CD4-positive, CD25-positive, alpha-beta regulatory T cell (primary cell): ENCODE measurements around the gene FAF1. TPM values are rescaled to one million over a fixed set of nuclear protein-coding genes. Genes with fewer than 3 reads are reported as not detected.

Experiments
- ATAC-seq, 2 donors: fragments of 150-1000 bp; cut with Tn5 transposase; one replicate each; pipeline ENCODE4 v1.10.0; 2021; ENCODE audit warnings: low read depth in 2 of 2, moderate number of reproducible peaks in 2 of 2, moderate library complexity in 1 of 2
- DNase-seq, 3 donors: peaks; one replicate each; pipeline versions ENCODE4 v3.0.0 to v3.0.0-alpha.2; 2012 to 2022; ENCODE audit warnings: mixed read lengths in 1 of 3
- H3K27ac ChIP-seq: one replicate; pipeline ENCODE4 v1.7.0; 2013; ENCODE audit warnings: mild to moderate bottlenecking, low read length; ENCODE audit not compliant: insufficient read depth, poor library complexity, severe bottlenecking
- H3K27me3 ChIP-seq: one replicate; pipeline ENCODE4 v1.7.0; 2013; ENCODE audit warnings: low read length; ENCODE audit not compliant: control insufficient read depth, insufficient read depth
- H3K36me3 ChIP-seq: one replicate; pipeline ENCODE4 v1.7.0; 2013; ENCODE audit warnings: mild to moderate bottlenecking, low read length, moderate library complexity; ENCODE audit not compliant: control insufficient read depth, insufficient read depth
- H3K4me1 ChIP-seq: 2 replicates; pipeline ENCODE4 v1.7.0; 2013; ENCODE audit warnings: mild to moderate bottlenecking, low read length; ENCODE audit not compliant: insufficient read depth, control insufficient read depth, poor library complexity, severe bottlenecking
- H3K4me3 ChIP-seq: one replicate; pipeline ENCODE4 v1.7.0; 2013; ENCODE audit warnings: low read depth, mild to moderate bottlenecking, low read length, moderate library complexity
- H3K9me3 ChIP-seq, 2 experiments: 1 replicate in 1 of 2; 2 replicates in 1 of 2; pipeline ENCODE4 v1.7.0; 2013; ENCODE audit warnings: low read length in 2 of 2, mild to moderate bottlenecking in 1 of 2, moderate library complexity in 1 of 2; ENCODE audit not compliant: control insufficient read depth in 2 of 2
- H3K27ac Mint-ChIP-seq, 3 donors: one replicate each; pipeline ENCODE4 v1.8.0; 2020 to 2022; ENCODE audit warnings: mild to moderate bottlenecking in 3 of 3, mixed read lengths in 3 of 3, moderate library complexity in 2 of 3
- H3K27me3 Mint-ChIP-seq: one replicate; pipeline ENCODE4 v1.8.0; 2022; ENCODE audit warnings: mild to moderate bottlenecking, mixed read lengths
- H3K36me3 Mint-ChIP-seq: one replicate; pipeline ENCODE4 v1.8.0; 2020; ENCODE audit warnings: mixed read lengths
- H3K4me1 Mint-ChIP-seq, 4 donors: one replicate each; pipeline ENCODE4 v1.8.0; 2020 to 2022; ENCODE audit warnings: mixed read lengths in 4 of 4, mild to moderate bottlenecking in 1 of 4
- H3K4me3 Mint-ChIP-seq, 4 donors: one replicate each; pipeline ENCODE4 v1.8.0; 2020 to 2022; ENCODE audit warnings: mild to moderate bottlenecking in 4 of 4, mixed read lengths in 4 of 4, moderate library complexity in 3 of 4
- H3K9me3 Mint-ChIP-seq, 7 donors: one replicate each; pipeline ENCODE4 v1.8.0; 2020 to 2022; ENCODE audit warnings: mixed read lengths in 7 of 7, mild to moderate bottlenecking in 3 of 7, moderate library complexity in 2 of 7
- polyA plus RNA-seq, 4 donors: library from polyadenylated mRNA; unstranded; fragments of 300-500 nt; fragmentation: Illumina TruSeq; gene quantifications; one replicate each; pipeline ENCODE4 v1.2.3, GENCODE V29; 2021
- total RNA-seq: library from RNA; stranded (reverse); gene quantifications from one replicate; pipeline ENCODE4 v1.2.3, GENCODE V29; 2022

Gene FAF1
- total and polyA plus RNA-seq, 5 donors from 2014 or later, result 28.9 to 58.2 (median 54.3) TPM

DNA sequence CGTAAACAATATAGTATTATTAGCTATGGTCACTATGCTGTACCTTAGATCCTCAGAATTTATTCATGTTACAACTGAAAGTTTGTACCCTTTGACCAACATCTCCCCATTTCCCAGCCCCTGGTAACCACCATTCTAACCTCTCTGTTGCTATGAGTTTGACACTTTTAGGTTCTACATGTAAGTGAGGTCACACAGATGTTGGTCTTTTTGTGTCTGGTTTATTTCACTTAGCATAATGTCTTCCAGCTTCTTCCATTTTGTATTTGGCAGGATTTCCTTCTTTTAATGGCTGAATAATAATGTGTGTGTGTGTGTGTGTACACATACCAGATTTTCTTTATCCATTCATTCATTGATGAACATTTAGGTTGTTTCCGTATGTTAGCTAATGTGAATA is 139.5 kb downstream of the FAF1 start:
- Histone ChIP-seq H3K27ac (no peak overlapping the region), H3K4me1 (no peaks in the 10 kb centered on the region), H3K4me3 (no peak overlapping the region), H3K9me3 (no peaks in the 10 kb centered on the region), H3K27me3 (no peaks in the 10 kb centered on the region), H3K36me3 (no peaks in the 10 kb centered on the region)
- no peaks in the 10 kb centered on the region for H3K36me3 Mint-ChIP-seq
- DNase-seq, result no peak
- peaks cover 0 to 7% (median 1%) of the 10 kb centered on the region in 7 donors for H3K9me3 Mint-ChIP-seq
- peaks cover 8 to 21% (median 12%) of the 10 kb centered on the region in 4 donors for H3K4me1 Mint-ChIP-seq
- no peak for ATAC-seq
- H3K4me3 Mint-ChIP-seq, result no peak overlapping the region
- H3K27me3 Mint-ChIP-seq, result no peaks in the 10 kb centered on the region
- H3K27ac Mint-ChIP-seq, result no peak overlapping the region

DNA sequence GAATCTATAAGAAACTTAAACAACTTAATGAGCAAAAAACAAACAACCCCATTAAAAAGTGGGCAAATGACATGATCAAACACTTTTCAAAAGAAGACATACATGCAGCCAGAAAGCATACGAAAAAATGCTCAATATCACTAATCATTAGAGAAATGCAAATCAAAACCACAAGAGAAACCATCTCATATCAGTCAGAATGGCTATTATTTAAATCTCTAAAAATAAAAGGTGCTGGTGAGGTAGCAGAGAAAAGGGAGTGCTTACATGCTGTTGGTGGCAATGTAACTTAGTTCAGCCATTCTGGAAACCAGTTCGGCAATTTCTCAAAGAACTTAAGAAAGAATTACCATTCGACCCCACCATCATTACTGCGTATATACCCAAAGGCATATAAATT is 147.7 kb downstream of the FAF1 start:
- peaks cover 11% of the 10 kb centered on the region for H3K36me3 Mint-ChIP-seq
- H3K27me3 Mint-ChIP-seq, result no peaks in the 10 kb centered on the region
- Histone ChIP-seq H3K4me3 (no peak overlapping the region), H3K9me3 (peaks cover 13 to 19% of the 10 kb centered on the region in 2 experiments), H3K27me3 (no peaks in the 10 kb centered on the region), H3K4me1 (no peaks in the 10 kb centered on the region), H3K36me3 (no peaks in the 10 kb centered on the region), H3K27ac (no peak overlapping the region)
- ATAC-seq (no peak), DNase-seq (no peak)
- no peak overlapping the region for H3K4me3 Mint-ChIP-seq
- H3K4me1 Mint-ChIP-seq, result peaks cover 12 to 52% (median 29%) of the 10 kb centered on the region in 4 donors
- H3K27ac Mint-ChIP-seq, result no peak overlapping the region
- H3K9me3 Mint-ChIP-seq, result peaks cover 0 to 33% (median 5%) of the 10 kb centered on the region in 7 donors

DNA sequence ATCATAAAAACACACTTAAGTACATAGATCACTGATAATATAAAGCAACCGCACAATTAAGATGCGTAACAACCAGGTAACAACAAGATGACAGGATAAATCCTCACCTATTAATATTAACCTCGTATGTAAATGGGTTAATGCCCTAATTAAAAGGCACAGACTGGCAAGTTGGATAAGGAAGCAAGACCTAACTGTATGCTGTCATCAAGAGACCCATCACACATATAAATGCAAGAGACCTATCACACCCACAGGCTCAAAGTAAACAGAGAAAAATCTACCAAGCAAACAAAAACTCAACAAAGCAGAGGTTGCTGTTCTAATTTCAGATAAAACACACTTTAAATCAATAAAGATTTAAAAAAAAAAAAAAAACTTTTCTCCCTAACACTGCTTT is 151.8 kb downstream of the FAF1 start:
- DNase-seq (no peak), ATAC-seq (no peak)
- H3K27ac ChIP-seq, result no peak overlapping the region
- no peak overlapping the region for H3K4me3 ChIP-seq
- Mint-ChIP-seq H3K36me3 (peaks cover 17% of the 10 kb centered on the region), H3K27ac (no peak overlapping the region), H3K9me3 (peaks cover 0 to 36% (median 11%) of the 10 kb centered on the region in 7 donors), H3K4me3 (no peak overlapping the region), H3K4me1 (peaks cover 10 to 59% (median 42%) of the 10 kb centered on the region in 4 donors), H3K27me3 (no peaks in the 10 kb centered on the region)
- no peaks in the 10 kb centered on the region for H3K4me1 ChIP-seq
- no peaks in the 10 kb centered on the region for H3K27me3 ChIP-seq
- H3K36me3 ChIP-seq, result no peaks in the 10 kb centered on the region
- peaks cover 14 to 21% of the 10 kb centered on the region in 2 experiments for H3K9me3 ChIP-seq

DNA sequence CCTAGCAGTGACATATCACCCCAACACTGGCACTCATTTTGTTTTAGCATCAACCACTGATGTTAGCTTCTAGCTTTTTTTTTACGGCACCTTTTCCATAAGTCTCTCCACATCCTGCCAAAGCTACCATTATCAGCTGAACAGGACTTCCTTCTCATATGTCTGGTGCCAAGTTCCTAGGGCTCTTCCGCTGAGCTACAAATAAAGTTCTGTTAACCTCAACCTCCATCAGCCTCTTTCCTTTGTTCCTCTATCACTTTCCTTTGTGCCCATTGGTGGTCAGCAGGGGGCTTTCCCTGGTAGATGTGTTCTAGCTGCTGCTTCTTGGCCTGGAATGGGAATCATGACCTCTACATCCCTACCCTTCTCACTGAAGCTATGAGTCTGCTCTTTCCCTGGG is 163.8 kb downstream of the FAF1 start:
- H3K27ac ChIP-seq, result no peak overlapping the region
- no peaks in the 10 kb centered on the region for H3K27me3 ChIP-seq
- H3K4me1 Mint-ChIP-seq, result peaks cover 18 to 20% (median 19%) of the 10 kb centered on the region in 4 donors
- H3K27ac Mint-ChIP-seq, result peak overlapping the region in 2 of 3 donors; percentile 8 to 71
- no peak overlapping the region for H3K4me3 ChIP-seq
- no peak overlapping the region for H3K4me3 Mint-ChIP-seq
- ATAC-seq (no peak), DNase-seq (no peak)
- H3K9me3 ChIP-seq, result no peaks in the 10 kb centered on the region
- H3K36me3 Mint-ChIP-seq, result peaks cover 18% of the 10 kb centered on the region
- no peaks in the 10 kb centered on the region for H3K36me3 ChIP-seq
- no peaks in the 10 kb centered on the region for H3K27me3 Mint-ChIP-seq
- H3K4me1 ChIP-seq, result no peaks in the 10 kb centered on the region
- H3K9me3 Mint-ChIP-seq, result no peaks in the 10 kb centered on the region

DNA sequence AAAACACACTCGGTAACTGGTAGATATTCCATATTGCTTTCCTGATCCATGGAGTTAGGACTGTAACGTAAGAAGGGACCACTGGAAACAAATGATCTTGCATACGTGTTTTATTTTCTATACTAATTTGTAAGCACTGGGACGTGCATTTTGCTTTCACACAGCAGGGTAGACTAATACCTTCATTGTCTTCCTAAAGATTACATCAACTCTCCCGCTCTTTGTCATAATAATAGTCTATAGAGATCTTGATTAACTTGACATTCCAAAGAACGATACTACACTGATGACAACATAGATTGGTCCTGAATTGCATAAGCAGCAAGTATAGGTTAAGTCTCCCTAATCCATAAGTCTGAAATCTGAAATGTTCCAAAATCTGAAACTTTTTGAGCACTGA is 166.5 kb downstream of the FAF1 start:
- H3K36me3 Mint-ChIP-seq, result peaks cover 15% of the 10 kb centered on the region
- H3K4me1 Mint-ChIP-seq, result peaks cover 13 to 23% (median 15%) of the 10 kb centered on the region in 4 donors
- no peak overlapping the region for H3K4me3 ChIP-seq
- H3K27me3 Mint-ChIP-seq, result no peaks in the 10 kb centered on the region
- ATAC-seq (no peak), DNase-seq (no peak)
- H3K27ac Mint-ChIP-seq, result no peak overlapping the region
- no peaks in the 10 kb centered on the region for H3K4me1 ChIP-seq
- H3K4me3 Mint-ChIP-seq, result no peak overlapping the region
- H3K9me3 Mint-ChIP-seq, result no peaks in the 10 kb centered on the region
- H3K9me3 ChIP-seq, result no peaks in the 10 kb centered on the region
- H3K36me3 ChIP-seq, result no peaks in the 10 kb centered on the region
- H3K27me3 ChIP-seq, result no peaks in the 10 kb centered on the region
- no peak overlapping the region for H3K27ac ChIP-seq

DNA sequence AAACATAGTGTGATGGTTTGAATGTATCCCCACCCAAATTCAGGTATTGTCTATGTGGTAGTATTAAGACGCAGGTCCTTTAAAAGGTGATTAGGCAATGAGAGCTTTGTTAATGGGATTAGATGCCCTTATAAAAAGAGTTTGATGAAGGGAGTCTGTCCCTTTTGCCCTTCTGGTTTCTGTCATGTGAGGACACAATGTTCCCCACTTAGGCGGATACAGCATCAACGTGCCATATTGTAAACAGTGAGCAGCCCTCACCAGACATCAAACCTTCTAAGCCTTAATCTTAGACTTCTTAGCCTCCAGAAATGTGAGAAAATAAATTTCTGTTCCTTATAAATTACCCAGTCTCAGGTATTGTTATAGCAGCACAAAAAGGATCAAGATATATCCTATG is 172.8 kb downstream of the FAF1 start:
- Histone ChIP-seq H3K4me1 (no peaks in the 10 kb centered on the region), H3K4me3 (no peak overlapping the region), H3K9me3 (no peaks in the 10 kb centered on the region), H3K27me3 (no peaks in the 10 kb centered on the region), H3K36me3 (peaks cover 11% of the 10 kb centered on the region), H3K27ac (no peak overlapping the region)
- Mint-ChIP-seq H3K36me3 (peaks cover 23% of the 10 kb centered on the region), H3K4me1 (peaks cover 12 to 27% (median 20%) of the 10 kb centered on the region in 4 donors), H3K9me3 (no peaks in the 10 kb centered on the region), H3K27ac (peak overlapping the region in 2 of 3 donors; percentile 0 to 7), H3K27me3 (no peaks in the 10 kb centered on the region), H3K4me3 (no peak overlapping the region)
- ATAC-seq (no peak), DNase-seq (no peak)

DNA sequence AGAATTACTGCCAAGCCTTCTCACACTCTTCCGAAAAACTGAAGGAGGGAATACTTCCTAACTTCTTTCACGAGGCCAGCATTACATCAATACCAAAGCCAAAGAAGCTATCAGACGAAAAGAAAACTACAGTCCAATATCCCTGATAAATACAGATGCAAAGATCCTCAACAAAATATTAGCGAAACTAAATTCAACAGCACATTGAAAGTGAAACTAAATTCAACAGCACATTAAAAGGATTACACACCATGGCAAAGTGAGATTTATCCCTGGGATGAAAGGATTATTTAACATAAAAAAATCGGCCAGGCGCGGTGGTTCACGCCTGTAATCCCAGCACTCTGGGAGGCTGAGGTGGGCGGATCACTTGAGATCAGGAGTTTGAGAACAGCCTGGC is 176.8 kb downstream of the FAF1 start:
- Mint-ChIP-seq H3K9me3 (peaks cover 0 to 2% (median 0%) of the 10 kb centered on the region in 7 donors), H3K4me1 (peaks cover 10 to 45% (median 22%) of the 10 kb centered on the region in 4 donors), H3K4me3 (no peak overlapping the region), H3K36me3 (peaks cover 23% of the 10 kb centered on the region), H3K27me3 (no peaks in the 10 kb centered on the region), H3K27ac (peak overlapping the region in 2 of 3 donors; percentile 9 to 47)
- no peaks in the 10 kb centered on the region for H3K9me3 ChIP-seq
- no peak for DNase-seq
- no peak overlapping the region for H3K4me3 ChIP-seq
- no peaks in the 10 kb centered on the region for H3K4me1 ChIP-seq
- ATAC-seq, result no peak
- H3K27me3 ChIP-seq, result no peaks in the 10 kb centered on the region
- peaks cover 28% of the 10 kb centered on the region for H3K36me3 ChIP-seq
- no peak overlapping the region for H3K27ac ChIP-seq

DNA sequence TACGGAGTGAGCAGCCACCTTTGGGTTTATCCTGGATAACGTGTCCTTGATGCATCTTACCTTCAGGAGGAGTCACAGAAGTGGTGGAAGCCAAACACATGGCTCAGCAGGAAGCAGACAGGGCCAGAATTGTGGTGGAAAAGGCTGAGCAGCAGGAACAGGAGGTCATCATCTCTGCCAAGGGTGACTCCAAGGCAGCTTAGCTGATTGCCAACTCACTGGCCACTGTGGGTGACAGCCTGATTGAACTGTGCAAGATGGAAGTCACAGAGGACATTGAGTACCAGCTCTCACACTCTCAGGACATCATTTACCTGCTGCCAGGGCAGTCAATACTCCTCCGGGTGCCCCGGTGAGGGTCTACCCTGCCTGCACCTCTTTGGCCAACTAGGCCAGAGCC is 179.3 kb downstream of the FAF1 start:
- no peak overlapping the region for H3K4me3 Mint-ChIP-seq
- H3K27ac Mint-ChIP-seq, result peak overlapping the region in 1 of 3 donors; percentile 68
- Histone ChIP-seq H3K4me3 (no peak overlapping the region), H3K9me3 (no peaks in the 10 kb centered on the region), H3K27me3 (no peaks in the 10 kb centered on the region), H3K36me3 (peaks cover 19% of the 10 kb centered on the region), H3K27ac (no peak overlapping the region), H3K4me1 (no peaks in the 10 kb centered on the region)
- ATAC-seq, result no peak
- no peak for DNase-seq
- H3K36me3 Mint-ChIP-seq, result peaks cover 11% of the 10 kb centered on the region
- H3K4me1 Mint-ChIP-seq, result peaks cover 10 to 45% (median 21%) of the 10 kb centered on the region in 4 donors
- peaks cover 0 to 2% (median 0%) of the 10 kb centered on the region in 7 donors for H3K9me3 Mint-ChIP-seq
- no peaks in the 10 kb centered on the region for H3K27me3 Mint-ChIP-seq
